IPS-NIHi7 (cell line): ENCODE data around the gene WDR5.

Source experiments
- DNase-seq: peaks from one replicate; pipeline ENCODE4 v3.0.0; 2012; ENCODE audit warnings: mixed read lengths; ENCODE audit errors: extremely low spot score

Gene WDR5

GRCh38 chr9:134132208-134132870 is 3.5 kb upstream of the WDR5 start:
- DNase-seq, result no peak

- no peak for DNase-seq
Measured at GRCh38 chr9:134134949-134135342, 936 bp upstream of the WDR5 start.

GRCh38 chr9:134136118-134136995 is 475 bp downstream of the WDR5 start:
- peak; percentile 46 for DNase-seq

GRCh38 chr9:134136996-134137299 is 1.1 kb downstream of the WDR5 start:
- no peak for DNase-seq

- no peak for DNase-seq
Measured at GRCh38 chr9:134138292-134138691, 2.4 kb downstream of the WDR5 start.

- DNase-seq, result no peak
Measured at GRCh38 chr9:134139081-134139480, 3.2 kb downstream of the WDR5 start.

- DNase-seq, result no peak
Measured at GRCh38 chr9:134141906-134142305, 6.0 kb downstream of the WDR5 start.

GRCh38 chr9:134144801-134145200 is 8.9 kb downstream of the WDR5 start:
- no peak for DNase-seq

GRCh38 chr9:134145262-134145661 is 9.4 kb downstream of the WDR5 start:
- no peak for DNase-seq

GRCh38 chr9:134146774-134147493 is 11.1 kb downstream of the WDR5 start:
- DNase-seq, result no peak

- DNase-seq, result no peak
Measured at GRCh38 chr9:134149380-134149779, 13.5 kb downstream of the WDR5 start.

- DNase-seq, result no peak
Measured at GRCh38 chr9:134150557-134151214, 14.8 kb downstream of the WDR5 start.

GRCh38 chr9:134152022-134152448 is 16.2 kb downstream of the WDR5 start:
- DNase-seq, result no peak

GRCh38 chr9:134152488-134152887 is 16.6 kb downstream of the WDR5 start:
- no peak for DNase-seq

- no peak for DNase-seq
Measured at GRCh38 chr9:134153450-134153849, 17.6 kb downstream of the WDR5 start.

GRCh38 chr9:134154262-134154701 is 18.4 kb downstream of the WDR5 start:
- no peak for DNase-seq

- DNase-seq, result no peak
Measured at GRCh38 chr9:134155812-134156377, 20.0 kb downstream of the WDR5 start.

- no peak for DNase-seq
Measured at GRCh38 chr9:134156564-134157377, 20.9 kb downstream of the WDR5 start.

GRCh38 chr9:134157378-134157885 is 21.6 kb downstream of the WDR5 start:
- no peak for DNase-seq

GRCh38 chr9:134158242-134158641 is 22.4 kb downstream of the WDR5 start:
- no peak for DNase-seq
